ENCODE results near the gene RASA3. TPM values are rescaled to one million over a fixed set of nuclear protein-coding genes. Genes with fewer than 3 reads are reported as not detected.

RASA3 gene
- total RNA-seq, 1 donor from 2014 or later: 41.1 TPM

DNA sequence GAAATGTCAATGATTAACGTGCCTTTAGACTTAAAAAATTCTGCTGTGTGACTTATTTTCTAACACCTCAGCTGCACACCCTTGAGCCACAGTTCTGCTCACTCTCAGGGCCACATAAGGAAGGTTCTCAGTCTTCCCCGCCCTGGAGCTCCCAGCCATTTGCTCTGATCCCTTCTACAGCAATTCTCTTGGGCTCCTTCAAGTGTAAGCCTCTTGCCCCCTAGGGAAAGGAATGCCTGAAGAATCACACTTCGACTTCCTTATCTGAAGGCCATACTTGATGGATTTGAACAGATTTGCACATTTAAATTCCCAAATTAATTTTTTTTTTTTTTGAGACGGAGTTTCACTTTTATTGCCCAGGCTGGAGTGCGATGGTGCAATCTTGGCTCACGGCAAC, 44.2 kb downstream of the RASA3 start:
- no peak overlapping the region for H2AFZ ChIP-seq (ENCODE audit: low read depth, low read length)
- H3K27ac ChIP-seq (ENCODE audit: low read depth, low read length): no peak overlapping the region
- Mint-ChIP-seq H3K4me1 (ENCODE audit: low read depth, unreplicated experiment) (peaks cover 1% of the 10 kb centered on the region), H3K4me3 (ENCODE audit: unreplicated experiment) (no peak overlapping the region), H3K27me3 (ENCODE audit: low read depth, unreplicated experiment) (no peaks in the 10 kb centered on the region), H3K36me3 (ENCODE audit: low read depth, unreplicated experiment) (peaks cover 18% of the 10 kb centered on the region), H3K9me3 (ENCODE audit: unreplicated experiment) (peaks cover 13% of the 10 kb centered on the region), H3K27ac (ENCODE audit: unreplicated experiment) (no peak overlapping the region)
- peaks cover 56% of the 10 kb centered on the region for H4K20me1 ChIP-seq (ENCODE audit: insufficient read depth, low read length)
- H3K4me1 ChIP-seq (ENCODE audit: insufficient read depth, low read length): no peaks in the 10 kb centered on the region
- no peak overlapping the region for H3K4me2 ChIP-seq (ENCODE audit: low read length)
- H3K79me2 ChIP-seq (ENCODE audit: insufficient read depth, low read length): peaks cover 63% of the 10 kb centered on the region
- no peak for DNase-seq (ENCODE audit: low read depth)
- no peak overlapping the region for H3K4me3 ChIP-seq (ENCODE audit: insufficient read depth, low read depth, low read length)
- no peak for TF ChIP-seq EZH2 (IDR thresholded peaks at IDR 0.05; ENCODE audit: insufficient read depth, low read length)
- TF ChIP-seq, protein P1, sequence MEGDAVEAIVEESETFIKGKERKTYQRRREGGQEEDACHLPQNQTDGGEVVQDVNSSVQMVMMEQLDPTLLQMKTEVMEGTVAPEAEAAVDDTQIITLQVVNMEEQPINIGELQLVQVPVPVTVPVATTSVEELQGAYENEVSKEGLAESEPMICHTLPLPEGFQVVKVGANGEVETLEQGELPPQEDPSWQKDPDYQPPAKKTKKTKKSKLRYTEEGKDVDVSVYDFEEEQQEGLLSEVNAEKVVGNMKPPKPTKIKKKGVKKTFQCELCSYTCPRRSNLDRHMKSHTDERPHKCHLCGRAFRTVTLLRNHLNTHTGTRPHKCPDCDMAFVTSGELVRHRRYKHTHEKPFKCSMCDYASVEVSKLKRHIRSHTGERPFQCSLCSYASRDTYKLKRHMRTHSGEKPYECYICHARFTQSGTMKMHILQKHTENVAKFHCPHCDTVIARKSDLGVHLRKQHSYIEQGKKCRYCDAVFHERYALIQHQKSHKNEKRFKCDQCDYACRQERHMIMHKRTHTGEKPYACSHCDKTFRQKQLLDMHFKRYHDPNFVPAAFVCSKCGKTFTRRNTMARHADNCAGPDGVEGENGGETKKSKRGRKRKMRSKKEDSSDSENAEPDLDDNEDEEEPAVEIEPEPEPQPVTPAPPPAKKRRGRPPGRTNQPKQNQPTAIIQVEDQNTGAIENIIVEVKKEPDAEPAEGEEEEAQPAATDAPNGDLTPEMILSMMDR (IDR thresholded peaks at IDR 0.05; ENCODE audit: insufficient read depth, low read depth, low read length): no peak
- H3K9me3 ChIP-seq (ENCODE audit: insufficient read depth, low read depth, low read length): no peaks in the 10 kb centered on the region
- FAIRE-seq: no peak
- H3K9ac ChIP-seq (ENCODE audit: low read length): no peak overlapping the region
- no peaks in the 10 kb centered on the region for H3K36me3 ChIP-seq (ENCODE audit: insufficient read depth, low read length)
- H3K27me3 ChIP-seq (ENCODE audit: insufficient read depth, low read length): no peaks in the 10 kb centered on the region

DNA sequence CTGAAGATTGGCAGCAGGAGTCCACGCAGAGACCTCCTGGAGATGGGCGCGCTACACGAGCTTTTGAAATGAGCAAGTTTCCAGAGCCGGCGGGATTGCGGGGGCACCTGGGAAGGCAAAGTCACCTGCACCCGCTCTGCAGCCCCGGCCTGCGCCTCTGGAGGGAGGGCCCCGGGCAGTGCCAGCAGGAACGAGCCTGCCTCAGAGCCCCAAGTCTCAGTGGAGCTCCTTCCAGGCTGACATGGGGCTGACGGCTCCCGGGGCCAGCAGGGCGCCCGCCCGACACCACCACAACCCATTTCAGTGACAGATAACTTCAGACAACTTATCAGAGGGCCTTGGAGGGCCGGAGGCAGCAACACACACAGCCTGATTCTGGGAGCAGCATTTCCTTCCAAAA, 45.0 kb downstream of the RASA3 start:
- H3K9me3 ChIP-seq (ENCODE audit: insufficient read depth, low read depth, low read length): no peaks in the 10 kb centered on the region
- Mint-ChIP-seq H3K4me1 (ENCODE audit: low read depth, unreplicated experiment) (peaks cover 1% of the 10 kb centered on the region), H3K9me3 (ENCODE audit: unreplicated experiment) (peaks cover 13% of the 10 kb centered on the region), H3K4me3 (ENCODE audit: unreplicated experiment) (no peak overlapping the region), H3K27me3 (ENCODE audit: low read depth, unreplicated experiment) (no peaks in the 10 kb centered on the region), H3K36me3 (ENCODE audit: low read depth, unreplicated experiment) (peaks cover 24% of the 10 kb centered on the region), H3K27ac (ENCODE audit: unreplicated experiment) (no peak overlapping the region)
- peaks cover 61% of the 10 kb centered on the region for H4K20me1 ChIP-seq (ENCODE audit: insufficient read depth, low read length)
- no peak overlapping the region for H3K4me3 ChIP-seq (ENCODE audit: insufficient read depth, low read depth, low read length)
- no peaks in the 10 kb centered on the region for H3K27me3 ChIP-seq (ENCODE audit: insufficient read depth, low read length)
- H2AFZ ChIP-seq (ENCODE audit: low read depth, low read length): no peak overlapping the region
- no peaks in the 10 kb centered on the region for H3K36me3 ChIP-seq (ENCODE audit: insufficient read depth, low read length)
- no peaks in the 10 kb centered on the region for H3K4me1 ChIP-seq (ENCODE audit: insufficient read depth, low read length)
- no peak overlapping the region for H3K27ac ChIP-seq (ENCODE audit: low read depth, low read length)
- FAIRE-seq (no peak), DNase-seq (ENCODE audit: low read depth) (no peak)
- TF ChIP-seq, protein P1 (IDR thresholded peaks at IDR 0.05; ENCODE audit: insufficient read depth, low read depth, low read length): no peak
- no peak for TF ChIP-seq EZH2 (IDR thresholded peaks at IDR 0.05; ENCODE audit: insufficient read depth, low read length)
- H3K9ac ChIP-seq (ENCODE audit: low read length): no peak overlapping the region
- no peak overlapping the region for H3K4me2 ChIP-seq (ENCODE audit: low read length)
- peaks cover 63% of the 10 kb centered on the region for H3K79me2 ChIP-seq (ENCODE audit: insufficient read depth, low read length)

DNA sequence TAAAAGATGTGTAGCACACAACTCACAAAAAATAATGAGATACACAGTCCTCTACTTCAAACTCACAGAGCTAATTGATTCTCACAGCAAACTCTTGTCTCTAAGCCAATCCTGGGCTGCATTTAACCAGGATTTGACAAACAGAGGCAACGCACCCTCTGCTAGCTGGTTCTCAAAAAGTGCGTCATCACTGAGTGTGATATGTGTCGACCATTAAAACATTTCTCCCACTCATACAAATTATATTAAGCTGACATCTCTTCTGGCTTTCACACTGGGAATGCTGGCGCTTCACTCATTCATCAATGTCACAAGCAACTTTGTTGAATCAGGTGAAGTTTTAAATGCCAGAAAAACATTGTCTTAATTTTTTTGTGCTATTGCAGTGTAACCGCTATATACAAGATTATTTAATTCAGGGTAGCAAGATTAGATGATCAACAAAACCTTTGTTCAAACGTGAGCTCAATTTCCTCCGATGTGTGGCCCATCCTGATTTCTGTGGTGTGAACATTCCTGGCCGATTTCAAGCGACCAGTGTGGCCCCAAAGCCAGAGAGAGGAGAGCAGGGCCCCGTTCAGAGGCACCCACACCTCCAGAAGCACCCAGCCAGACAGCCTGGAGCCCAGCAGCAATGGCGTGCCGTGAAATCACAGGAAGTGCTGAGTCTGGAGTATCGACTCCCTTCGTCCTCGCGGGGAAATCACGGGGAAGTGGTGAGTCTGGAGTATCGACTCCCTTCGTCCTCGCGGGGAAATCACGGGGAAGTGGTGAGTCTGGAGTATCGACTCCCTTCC, 49.4 kb downstream of the RASA3 start:
- no peak overlapping the region for H3K4me2 ChIP-seq (ENCODE audit: low read length)
- TF ChIP-seq, protein P1 (IDR thresholded peaks at IDR 0.05; ENCODE audit: insufficient read depth, low read depth, low read length): no peak
- TF ChIP-seq EZH2 (IDR thresholded peaks at IDR 0.05; ENCODE audit: insufficient read depth, low read length): no peak
- H3K79me2 ChIP-seq (ENCODE audit: insufficient read depth, low read length): peaks cover 63% of the 10 kb centered on the region
- Mint-ChIP-seq H3K9me3 (ENCODE audit: unreplicated experiment) (no peaks in the 10 kb centered on the region), H3K27me3 (ENCODE audit: low read depth, unreplicated experiment) (no peaks in the 10 kb centered on the region), H3K4me3 (ENCODE audit: unreplicated experiment) (no peak overlapping the region), H3K36me3 (ENCODE audit: low read depth, unreplicated experiment) (peaks cover 26% of the 10 kb centered on the region), H3K27ac (ENCODE audit: unreplicated experiment) (no peak overlapping the region), H3K4me1 (ENCODE audit: low read depth, unreplicated experiment) (peaks cover 8% of the 10 kb centered on the region)
- H4K20me1 ChIP-seq (ENCODE audit: insufficient read depth, low read length): peaks cover 62% of the 10 kb centered on the region
- no peak overlapping the region for H3K27ac ChIP-seq (ENCODE audit: low read depth, low read length)
- H2AFZ ChIP-seq (ENCODE audit: low read depth, low read length): no peak overlapping the region
- no peaks in the 10 kb centered on the region for H3K36me3 ChIP-seq (ENCODE audit: insufficient read depth, low read length)
- FAIRE-seq (no peak), DNase-seq (ENCODE audit: low read depth) (peak; percentile 67)
- no peak overlapping the region for H3K4me3 ChIP-seq (ENCODE audit: insufficient read depth, low read depth, low read length)
- H3K9me3 ChIP-seq (ENCODE audit: insufficient read depth, low read depth, low read length): no peaks in the 10 kb centered on the region
- H3K27me3 ChIP-seq (ENCODE audit: insufficient read depth, low read length): no peaks in the 10 kb centered on the region
- H3K4me1 ChIP-seq (ENCODE audit: insufficient read depth, low read length): peaks cover 17% of the 10 kb centered on the region
- no peak overlapping the region for H3K9ac ChIP-seq (ENCODE audit: low read length)

Measured in astrocyte (in vitro differentiated cells and primary cell).